Stimulated activated CD4-positive, alpha-beta T cell treated with anti-CD3 and anti-CD28 coated beads, Interleukin-2, amount 100 ng/mL, for 24 hours (primary cell): ENCODE measurements around the gene FRMD4A.

ENCODE experiments used
- DNase-seq, 2 donors: peaks; one replicate each; pipeline ENCODE4 v3.0.0-alpha.2; 2020

Gene FRMD4A

DNA sequence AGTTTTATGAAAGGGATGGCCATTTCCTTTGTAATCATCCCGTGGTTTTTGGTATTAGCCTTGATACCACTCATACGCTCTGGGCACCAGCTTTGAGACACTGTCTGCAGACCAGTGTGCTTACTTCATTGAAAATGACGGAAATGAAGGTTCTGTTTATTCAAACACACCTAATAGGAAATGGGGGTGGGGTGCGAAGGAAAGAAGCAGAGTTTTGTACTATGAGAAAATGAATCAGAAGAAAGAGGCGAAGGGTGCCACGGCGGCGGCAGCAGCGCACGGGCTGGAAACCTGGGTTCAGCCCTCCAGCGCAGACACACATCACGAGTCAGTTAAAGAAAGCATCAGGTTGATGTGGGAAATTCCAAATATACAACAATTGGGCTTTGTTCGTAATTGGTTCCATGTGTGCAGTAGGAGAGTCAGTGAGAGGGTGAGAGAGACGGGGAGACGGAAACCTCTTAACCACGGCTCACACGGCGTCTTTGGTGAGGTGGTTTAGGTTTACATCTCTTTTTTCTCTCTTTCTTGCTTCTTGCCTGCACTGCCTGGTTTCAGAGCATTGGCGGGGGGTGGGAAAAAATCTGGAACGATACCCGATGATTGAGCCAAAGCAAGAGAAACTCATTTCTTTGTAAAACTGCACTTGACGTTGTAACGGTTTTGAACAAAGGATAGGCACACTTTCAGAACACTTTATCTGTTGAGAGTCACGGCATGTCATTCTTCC is 321.2 kb downstream of the FRMD4A start:
- peak; percentile 74 to 79 for DNase-seq

DNA sequence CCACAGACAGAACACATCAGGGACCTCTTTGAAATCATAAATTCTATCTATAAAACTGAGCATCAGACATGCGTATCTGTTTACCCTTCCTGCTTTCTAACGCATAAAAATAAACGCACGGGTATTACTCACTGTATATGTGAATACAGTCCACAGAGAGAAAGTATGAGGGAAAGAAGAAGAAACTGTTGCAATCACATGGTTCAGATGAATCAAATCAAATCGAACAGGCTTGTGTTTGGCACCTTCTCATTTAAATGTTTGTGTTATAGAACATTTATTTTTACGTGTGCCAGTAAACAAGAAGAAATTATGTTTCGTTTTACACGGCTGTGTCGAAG is 322.0 kb downstream of the FRMD4A start:
- DNase-seq, result no peak

DNA sequence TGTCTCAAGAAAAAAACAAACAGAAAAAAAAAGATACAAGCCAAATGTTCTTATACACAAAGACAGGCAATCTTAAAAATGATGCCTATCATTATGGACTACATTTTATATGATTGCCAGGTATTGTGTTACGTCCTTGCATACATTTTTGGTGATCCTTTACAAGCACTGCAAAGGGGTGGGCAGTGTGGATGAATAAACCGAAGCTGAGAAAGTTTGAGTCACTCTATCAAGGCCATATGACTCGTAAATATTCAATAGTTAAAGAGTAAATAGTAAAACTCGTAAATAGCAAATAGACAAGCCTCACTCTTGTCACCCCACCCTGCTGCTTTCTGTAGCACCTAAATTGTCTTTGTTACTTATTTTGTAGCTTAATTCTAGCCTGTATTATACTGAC is 326.2 kb downstream of the FRMD4A start:
- DNase-seq, result no peak

DNA sequence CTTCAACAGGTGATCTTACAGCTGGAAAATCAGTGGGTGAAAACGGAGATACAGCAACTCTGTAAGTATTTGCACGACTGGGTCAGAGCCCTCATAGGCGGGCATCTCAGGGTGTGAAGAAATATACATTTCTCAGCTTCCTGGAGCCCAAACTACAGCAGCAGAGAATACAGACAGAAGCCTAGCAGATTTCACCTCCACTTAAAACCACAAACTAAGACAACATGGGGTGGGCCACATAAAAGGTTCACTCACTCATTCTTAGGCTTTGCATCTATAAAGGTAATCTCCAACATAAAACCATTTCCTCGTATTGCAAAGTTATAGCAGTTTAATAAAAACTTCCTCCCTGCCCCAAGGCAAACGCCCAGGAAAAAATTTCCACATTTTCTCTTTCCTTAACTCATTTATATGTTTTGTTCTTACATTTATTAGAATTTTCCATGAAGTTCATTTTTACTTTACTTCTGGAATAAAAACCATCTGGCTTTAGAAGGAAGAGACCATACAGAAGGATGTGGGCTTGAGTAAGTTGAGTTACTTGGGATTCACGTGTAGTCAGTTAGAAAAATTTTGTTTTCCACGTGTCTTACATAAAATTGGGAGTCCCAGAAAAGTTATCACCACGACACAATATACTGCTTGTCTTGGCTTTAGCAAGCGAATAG is 327.1 kb downstream of the FRMD4A start:
- DNase-seq, result no peak

DNA sequence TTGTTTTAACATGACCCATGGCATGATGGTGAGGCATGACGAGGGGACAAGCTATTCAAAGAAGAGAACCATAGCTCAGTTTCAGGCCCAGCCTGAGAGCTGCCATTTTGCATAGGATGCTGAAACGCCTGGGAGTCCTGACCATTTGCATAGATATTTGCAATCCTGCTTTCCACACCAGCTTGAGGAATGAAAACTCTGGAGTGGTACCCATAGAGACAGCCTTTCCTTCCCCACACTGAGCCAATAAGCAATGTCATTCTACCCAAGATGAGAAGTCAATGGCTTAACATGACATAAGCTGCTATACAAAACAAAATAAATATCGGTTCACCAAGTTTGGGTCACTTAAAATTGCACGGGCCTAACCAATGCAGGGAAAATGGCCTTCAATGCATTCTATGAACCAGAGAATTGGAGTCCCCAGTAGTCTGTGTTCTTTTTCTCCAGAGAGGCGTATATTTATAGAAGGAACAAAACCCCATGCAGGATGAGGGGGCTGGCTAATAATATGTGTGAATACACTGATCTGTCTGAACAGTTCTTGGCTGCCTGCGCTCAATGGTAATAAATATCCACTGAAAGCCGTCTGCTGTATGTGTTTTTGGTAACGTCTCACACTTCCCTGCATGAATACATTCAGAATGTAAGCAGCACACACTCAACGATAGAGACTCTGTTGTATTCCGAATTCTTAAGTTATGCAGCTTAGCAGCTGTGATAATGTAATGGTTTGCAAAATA is 329.3 kb downstream of the FRMD4A start:
- no peak for DNase-seq

DNA sequence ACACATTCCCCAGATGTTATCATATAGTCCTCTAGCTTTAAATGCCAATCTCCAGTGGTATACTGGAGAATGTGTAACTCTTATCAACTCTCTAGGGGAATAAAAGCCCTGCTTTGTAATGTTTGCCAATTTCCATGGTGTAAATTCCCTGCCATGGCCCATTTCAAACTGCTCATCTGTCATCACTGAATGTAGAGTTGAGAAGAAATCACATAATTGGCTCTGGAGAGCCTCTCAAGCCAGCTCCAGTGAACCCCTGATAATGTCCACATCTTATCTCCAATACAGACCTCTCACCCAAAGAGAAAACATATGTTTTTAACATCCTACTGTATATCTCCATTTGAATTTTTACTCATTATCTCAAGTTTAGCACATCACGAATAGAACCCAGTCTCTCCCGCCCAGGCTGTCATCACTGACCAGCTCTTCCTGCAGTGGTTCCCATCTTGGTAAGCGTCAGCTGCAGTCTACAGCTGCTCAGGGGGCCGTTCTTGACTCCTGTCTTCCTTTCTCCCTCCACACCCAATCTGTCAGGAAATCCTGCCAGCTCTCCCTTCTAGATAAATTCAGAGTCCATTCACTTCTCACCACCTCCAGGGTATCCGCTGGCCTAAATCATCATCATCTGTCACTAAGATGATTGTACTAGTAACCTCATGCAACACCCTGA is 332.4 kb downstream of the FRMD4A start:
- DNase-seq, result no peak

DNA sequence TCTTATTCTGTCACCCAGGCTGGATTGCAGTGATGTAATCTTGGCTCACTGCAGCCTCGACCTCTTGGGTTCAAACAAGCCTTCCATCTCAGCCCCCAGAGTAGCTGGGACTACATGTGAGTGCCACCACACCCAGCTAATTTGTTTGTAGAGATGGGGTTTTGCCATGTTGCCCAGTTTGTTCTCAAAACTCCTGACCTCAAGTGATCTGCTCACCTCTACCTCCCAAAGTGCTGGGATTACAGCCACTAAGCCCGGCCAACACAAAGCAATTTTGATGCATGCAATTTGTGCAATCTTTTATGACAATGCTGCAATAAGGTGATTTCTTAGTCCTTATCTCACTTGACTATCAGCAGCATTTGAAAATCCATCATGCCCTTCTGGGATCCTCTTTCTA is 333.1 kb downstream of the FRMD4A start:
- DNase-seq, result no peak

DNA sequence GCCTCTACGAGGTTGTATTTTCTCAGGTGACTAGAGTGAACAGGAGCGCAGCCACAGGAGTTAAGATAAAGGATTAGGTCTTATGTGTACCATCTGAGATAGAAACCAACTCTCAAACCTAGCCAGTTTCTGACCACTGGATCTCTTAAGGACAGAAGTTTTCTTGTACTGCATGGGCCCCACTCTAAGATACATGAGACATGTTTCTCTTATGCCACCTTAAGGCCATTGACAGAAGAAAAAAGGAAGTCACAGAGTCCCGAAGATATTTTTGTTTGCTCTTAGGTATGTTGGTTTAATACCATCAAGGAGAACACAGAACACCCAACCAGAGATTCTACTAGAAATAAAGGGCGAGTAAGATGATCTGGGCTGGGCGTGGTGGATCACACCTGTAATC is 335.8 kb downstream of the FRMD4A start:
- no peak for DNase-seq

DNA sequence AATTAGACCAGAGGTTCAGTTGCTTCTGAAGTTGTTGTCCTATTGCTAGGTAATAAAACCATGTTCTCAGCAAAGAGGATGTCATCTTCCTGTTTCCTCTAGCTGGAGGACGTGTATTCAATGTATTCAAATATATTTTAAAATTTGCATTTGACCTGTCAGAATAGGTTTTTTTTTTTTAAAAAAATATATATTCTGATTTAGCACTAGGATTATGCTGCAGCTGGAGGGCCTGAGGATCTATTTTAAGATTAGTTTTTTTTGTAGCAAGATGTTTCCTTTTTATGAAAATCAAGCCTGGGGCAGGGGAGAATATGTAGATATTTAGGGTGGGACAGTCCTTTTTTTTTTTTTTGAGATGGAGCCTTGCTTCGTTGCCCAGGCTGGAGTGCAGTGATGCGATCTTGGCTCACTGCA is 337.0 kb downstream of the FRMD4A start:
- no peak for DNase-seq

DNA sequence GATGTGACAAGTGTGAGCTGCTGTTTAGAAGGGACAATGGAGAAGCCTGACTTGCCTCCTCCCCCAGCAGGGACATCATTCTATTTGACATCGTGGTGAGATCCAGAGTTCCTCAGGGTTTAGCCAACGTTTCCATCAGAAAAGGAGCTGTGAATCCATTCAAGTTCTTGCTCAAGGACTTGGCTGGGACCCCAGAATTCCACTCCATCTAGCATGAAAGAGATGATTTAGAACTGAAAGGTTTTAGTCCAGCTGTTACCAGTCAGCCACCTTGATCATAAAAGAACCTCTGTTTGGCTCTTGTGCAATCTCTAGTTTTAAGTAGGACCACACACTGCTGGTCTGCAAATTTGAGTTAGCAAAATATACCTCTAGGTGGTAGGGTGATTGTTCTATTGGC is 337.6 kb downstream of the FRMD4A start:
- no peak for DNase-seq

DNA sequence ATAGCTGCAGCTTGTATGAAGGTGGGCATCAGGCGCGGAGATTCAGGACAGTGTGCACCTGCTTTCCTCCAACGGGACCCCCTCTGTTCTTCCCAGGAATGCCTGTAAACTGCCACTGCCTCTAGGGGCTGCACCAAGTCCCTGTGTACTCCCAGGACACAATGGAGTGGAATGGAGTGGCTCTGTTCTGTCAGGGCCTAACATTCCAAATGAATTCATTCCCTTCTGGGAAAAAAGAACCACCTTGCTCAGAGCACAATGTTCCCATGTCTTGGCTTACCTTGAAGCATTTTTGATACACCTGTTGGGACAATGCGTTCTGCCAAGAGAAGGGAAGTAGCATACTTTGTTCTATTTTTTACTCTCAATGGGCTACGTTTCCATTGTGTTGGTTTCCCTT is 339.4 kb downstream of the FRMD4A start:
- DNase-seq, result no peak

DNA sequence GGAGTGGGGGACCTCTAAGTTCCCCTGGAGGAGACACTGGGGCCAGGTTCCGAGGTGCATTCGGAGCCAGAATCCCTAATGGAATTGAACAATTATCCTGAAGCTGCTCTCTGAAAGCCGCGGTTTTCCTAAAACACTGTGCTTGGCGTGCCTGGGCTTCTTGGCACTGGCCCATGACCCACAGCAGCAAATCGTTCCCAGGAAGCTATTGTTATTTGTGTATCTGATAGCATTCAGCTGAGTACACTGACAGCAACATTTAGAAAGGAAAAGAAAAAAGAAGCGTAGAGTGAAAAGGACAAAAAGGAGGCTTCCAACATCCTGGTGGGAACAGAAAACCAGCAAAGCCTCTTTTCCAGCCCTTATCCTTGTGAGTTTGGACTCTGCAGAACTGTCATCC is 339.8 kb downstream of the FRMD4A start:
- DNase-seq, result no peak

DNA sequence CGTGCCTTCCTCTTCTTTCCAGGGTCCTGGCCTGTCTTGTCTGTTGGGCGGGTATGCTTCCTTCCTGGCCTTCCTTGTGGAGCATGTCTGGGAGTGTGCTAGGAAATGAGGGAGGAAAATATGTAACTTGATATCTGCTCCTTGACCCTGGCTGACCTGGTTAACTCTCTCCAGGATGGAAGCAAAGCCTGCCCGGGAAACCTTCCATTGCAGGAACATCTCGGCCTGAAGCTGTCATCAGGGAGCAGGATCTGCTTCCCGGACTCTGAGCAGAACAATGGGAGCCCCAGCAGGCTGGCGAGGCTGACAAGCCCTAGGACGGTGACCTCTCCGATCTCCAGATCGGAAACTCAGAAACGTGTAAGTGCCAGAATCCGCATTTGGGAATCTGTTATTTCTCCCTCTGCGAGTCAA is 340.3 kb downstream of the FRMD4A start:
- DNase-seq, result no peak

DNA sequence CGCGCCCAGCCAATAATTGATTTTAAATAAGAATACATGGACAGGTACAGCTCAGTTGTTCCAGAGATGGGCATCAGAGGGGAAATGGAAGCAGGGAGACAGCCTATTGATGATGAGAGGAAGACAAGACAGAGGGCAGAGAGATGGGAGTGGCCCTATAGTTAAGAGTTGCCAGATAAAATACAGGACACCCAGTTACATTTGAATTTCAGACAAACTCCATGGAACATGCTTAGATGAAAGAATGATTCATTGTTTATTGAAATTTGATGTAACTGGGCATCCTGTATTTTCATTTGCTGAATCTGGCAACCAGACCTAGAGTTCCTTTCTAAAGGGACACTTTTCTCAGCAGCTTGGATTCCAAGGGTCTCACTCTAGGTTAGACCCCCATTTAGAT is 341.1 kb downstream of the FRMD4A start:
- no peak for DNase-seq

DNA sequence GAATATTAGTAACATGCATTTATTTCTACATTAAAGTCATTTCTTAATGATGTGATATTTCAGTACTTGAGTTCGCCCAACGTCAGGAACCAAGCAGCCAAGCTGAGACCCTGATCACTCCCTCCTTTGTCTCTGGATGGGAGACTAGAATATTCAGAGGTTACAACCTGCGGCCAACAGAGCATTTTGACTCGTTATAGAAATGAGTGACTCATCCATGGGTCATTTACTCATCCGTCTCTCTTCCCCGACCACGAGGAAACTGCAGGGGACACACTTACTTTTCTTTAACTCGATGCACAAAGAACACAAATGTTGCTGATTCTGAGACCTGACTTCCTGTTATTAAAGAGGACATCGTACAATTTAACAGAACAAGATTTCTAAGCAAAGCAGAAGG is 343.3 kb downstream of the FRMD4A start:
- no peak for DNase-seq

DNA sequence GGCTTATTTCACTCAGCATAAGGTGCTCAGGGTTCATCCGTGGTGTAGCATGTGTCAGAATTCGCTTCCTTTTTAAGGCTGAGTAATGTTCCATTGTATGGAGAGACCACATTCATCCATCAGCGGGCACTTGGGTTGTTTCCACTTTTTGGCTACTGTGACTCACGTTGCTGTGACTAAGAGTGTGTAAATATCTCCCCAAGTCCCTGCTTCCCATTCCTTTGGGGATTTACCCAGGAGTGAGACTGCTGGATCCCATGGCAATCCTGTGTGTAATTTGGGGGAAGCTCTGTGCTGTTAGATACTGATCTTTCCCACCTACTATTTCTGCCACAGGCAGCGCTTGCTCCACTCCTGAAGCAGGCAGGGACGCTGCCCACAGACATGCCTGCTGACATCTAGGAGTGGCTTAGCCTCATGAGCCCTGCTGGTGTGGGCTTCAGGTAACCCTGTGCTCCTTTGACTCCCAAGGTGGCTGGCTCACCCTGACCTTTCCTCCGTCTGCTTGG is 346.0 kb downstream of the FRMD4A start:
- DNase-seq, result no peak

DNA sequence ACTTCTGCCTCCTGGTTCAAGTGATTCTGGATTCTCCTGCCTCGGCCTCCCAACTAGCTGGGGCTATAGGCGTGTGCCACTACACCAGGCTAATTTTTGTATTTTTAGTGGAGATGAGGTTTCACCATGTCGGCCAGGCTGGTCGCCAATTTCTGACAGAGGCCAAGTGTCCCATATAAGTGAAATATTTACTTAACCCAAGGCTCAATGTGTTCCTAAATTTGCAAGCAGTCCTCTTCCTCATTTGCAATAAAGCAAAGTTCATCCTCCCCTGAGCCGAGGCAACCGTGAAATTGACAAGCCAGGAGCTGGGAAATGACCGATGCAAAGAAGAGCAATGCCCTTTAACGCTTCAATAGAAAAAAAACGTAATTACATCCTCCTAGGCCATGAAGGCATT is 347.7 kb downstream of the FRMD4A start:
- no peak for DNase-seq

DNA sequence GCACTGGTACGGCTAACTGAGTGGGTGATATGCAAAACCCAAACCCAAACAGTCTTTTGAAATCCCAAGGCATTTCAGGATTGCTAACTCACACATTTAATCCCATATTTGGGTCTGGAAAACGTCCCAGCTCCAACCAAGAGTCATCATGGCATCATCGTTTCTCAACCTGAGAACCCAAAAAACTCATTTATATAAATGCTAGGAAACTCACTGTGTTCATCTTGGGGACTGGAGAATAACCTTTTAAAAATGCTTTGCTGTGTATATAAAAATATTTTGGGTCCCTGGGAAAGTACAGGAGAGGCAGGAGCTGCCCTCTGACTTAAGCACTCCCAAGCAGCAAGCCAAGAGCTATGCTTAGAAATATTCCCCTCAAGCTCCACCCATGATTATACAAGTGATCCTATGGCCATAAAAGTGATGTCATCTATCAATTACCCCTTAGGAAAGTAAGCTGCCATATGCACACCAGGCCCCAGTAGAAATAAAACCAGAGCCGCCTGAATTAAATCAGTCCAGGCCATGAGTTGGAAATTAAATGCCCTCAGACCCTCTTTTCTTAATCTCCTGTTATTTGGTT is 352.1 kb downstream of the FRMD4A start:
- no peak for DNase-seq

DNA sequence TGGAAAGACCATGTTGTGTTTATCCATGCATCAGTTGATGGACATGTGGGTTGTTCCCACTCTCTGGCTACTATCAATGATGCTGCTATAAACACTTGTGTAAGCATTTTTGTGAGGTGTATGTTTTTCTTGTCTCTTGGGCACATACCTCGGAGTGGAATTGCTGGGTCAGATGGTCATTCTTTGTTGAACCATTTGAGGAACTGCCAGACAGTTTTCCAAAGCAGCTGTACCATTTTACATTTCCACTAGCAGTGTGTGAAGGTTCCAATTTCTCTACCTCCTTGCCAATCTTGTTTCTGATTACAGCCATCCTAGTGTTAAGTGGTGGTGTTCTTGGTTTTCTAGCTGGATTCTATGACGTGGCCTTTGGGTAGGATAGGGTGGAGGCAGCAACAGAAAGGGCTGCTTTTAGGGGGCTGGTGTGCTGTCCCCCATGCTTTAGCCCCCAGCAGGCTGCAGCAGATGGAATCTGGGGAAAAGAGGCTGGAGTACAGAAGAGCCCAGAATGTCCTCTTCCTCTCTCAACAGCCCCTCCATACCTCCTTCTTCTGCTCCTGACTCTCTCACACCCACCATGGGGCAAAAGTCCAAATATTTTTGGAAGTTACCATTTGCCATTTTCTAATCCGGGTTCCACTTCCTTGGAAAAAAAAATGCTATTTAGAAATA is 352.7 kb downstream of the FRMD4A start:
- no peak for DNase-seq

DNA sequence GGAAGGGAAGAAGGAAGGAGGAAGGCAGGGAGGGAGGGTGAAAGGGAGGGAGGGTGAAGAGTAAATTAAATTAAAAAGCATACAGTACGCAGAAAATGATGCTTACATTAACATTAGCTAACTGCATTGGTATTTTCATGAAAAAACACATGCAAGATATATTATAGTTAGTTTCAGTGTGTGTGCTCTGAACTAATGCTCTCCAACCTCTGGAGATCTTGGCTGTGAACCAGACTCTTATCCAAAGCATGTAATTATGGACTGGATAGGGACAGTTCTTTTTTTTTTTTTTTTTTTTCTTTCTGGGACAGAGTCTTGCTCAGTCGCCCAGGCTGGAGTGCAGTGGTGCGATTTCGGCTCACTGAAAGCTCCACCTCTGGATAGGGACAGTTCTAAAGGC is 357.0 kb downstream of the FRMD4A start:
- no peak for DNase-seq

DNA sequence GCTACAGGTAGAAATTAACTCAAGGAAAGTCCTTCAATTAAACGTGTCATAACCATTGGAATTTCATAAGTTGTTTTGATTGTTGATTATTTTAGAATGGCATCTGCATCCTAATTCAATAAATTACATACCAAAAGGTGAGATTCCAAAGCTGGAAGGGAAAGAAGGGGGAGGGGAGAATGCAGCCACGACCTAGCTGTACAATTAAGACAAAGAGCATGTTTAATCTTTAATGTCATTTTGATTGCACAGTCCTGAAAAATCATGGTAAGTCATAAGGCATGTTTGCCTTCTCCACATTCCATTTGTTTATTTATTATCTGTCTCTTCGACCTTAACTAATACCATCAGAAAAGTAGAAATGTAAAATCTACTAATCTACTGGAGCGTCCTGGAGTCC is 358.1 kb downstream of the FRMD4A start:
- DNase-seq, result no peak
